Tibial nerve (tissue), 4 donors: Measurements from ENCODE around the gene RSPH3.

Experiments used
- EP300 ChIP-seq, 2 donors: sonication (generic); formaldehyde crosslinking; IDR thresholded peaks; one replicate each; pipeline ENCODE4 v1.6.1; 2017; ENCODE audit warnings: antibody characterized with exemption in 2 of 2, mild to moderate bottlenecking in 1 of 2
- POLR2A ChIP-seq, 2 donors: fragments of 450-650 bp; IDR thresholded peaks; one replicate each; pipeline ENCODE4 v1.6.1; 2017; ENCODE audit warnings: antibody characterized with exemption in 2 of 2, mild to moderate bottlenecking in 2 of 2, moderate library complexity in 2 of 2
- TF ChIP-seq, protein P1 (sequence below), 5 experiments: fragments of 200-600 bp in 3 of 5; fragments of 450-650 bp in 2 of 5; sonication (generic) in 3 of 5; IDR thresholded peaks; one replicate each; pipeline ENCODE4 v1.5.1; 2016 to 2019; ENCODE audit warnings: antibody characterized with exemption in 5 of 5, mild to moderate bottlenecking in 3 of 5, moderate library complexity in 2 of 5

GRCh38 chr6:158941246-158941645 is 58.8 kb downstream of the RSPH3 start:
- TF ChIP-seq, protein P1, sequence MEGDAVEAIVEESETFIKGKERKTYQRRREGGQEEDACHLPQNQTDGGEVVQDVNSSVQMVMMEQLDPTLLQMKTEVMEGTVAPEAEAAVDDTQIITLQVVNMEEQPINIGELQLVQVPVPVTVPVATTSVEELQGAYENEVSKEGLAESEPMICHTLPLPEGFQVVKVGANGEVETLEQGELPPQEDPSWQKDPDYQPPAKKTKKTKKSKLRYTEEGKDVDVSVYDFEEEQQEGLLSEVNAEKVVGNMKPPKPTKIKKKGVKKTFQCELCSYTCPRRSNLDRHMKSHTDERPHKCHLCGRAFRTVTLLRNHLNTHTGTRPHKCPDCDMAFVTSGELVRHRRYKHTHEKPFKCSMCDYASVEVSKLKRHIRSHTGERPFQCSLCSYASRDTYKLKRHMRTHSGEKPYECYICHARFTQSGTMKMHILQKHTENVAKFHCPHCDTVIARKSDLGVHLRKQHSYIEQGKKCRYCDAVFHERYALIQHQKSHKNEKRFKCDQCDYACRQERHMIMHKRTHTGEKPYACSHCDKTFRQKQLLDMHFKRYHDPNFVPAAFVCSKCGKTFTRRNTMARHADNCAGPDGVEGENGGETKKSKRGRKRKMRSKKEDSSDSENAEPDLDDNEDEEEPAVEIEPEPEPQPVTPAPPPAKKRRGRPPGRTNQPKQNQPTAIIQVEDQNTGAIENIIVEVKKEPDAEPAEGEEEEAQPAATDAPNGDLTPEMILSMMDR (IDR thresholded peaks at IDR 0.05), result no peak
- TF ChIP-seq EP300 (IDR thresholded peaks at IDR 0.05) (no peak), POLR2A (IDR thresholded peaks at IDR 0.05) (no peak)
